GM21447 (cell line): ENCODE results near the gene APOL1.
"Not testable (repeated sequence)": the region's sequence is repeated elsewhere in the genome, so short reads cannot be mapped to it uniquely, and the experiment has no call there.

Experiments
- ATAC-seq: cut with Tn5 transposase; IDR thresholded peaks from one replicate; pipeline ENCODE4 v1.9.1; 2021; ENCODE audit not compliant: unreplicated experiment

APOL1 gene

DNA sequence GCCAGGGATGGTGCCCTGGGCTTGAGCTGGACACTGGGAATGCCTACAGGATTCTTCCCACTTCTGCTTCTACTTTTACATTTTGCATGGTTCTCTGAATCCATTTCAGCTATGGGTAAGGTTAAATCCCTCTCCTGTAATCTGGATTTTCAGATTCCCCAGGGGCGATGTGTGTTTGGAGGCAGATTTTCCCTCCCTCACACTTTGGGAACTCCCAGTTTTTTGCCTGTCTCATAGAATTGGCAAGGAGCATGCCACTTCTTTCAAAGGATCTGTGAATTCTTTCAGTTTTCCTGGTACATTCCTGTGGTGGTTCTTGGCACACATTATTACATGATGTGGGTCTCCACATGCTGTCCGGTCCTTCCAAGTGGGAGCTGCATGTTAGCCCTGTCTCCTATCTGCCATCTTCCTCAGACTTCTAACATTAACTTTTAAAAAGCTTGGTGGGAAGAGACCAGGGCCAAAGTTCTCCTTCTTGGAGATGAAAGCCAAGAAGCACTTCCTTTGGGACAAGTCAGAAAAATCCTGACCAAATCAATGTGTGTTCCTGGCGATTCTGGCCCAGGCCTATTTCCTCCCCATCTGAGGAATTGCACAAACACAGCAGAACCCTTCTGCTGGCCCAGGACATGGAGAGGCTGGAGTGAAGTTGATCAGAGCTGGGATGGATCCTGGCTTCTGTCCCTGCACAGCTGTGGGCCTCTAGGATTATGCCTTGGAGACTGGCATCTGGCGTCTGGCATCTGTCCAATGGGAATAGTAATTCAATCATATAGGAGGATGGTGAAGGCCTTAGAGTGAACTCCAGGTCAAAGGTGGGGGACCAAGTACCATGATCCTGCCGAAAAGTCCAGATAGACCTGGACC is 8.2 kb upstream of the APOL1 start:
- ATAC-seq = no peak

DNA sequence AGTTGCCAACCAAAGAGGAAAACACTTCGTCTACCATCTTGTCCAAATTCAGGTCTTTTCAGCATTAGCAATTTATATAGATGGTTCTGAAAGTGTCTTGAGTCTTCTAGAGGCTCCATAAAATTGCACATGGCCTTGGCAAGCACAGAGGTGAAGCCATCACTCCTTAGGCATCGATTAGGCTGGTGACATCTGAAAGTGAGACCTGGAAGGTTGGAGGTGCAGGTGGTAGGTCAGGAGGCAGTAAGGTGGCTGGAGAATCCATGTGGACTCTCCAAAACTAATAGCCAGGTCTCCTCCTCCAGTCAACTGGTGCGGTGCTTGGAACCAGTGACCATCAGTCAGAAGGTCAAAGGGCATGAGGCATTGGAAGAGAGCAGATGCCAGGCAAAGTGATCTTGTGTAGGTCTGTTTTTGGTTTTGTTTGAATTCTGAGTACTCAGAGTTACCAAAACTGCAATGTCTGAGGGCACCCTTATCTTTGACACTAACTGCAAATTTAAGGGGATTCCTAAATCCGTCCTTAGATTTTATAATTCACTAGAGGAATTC is 7.1 kb upstream of the APOL1 start:
- ATAC-seq = no peak

DNA sequence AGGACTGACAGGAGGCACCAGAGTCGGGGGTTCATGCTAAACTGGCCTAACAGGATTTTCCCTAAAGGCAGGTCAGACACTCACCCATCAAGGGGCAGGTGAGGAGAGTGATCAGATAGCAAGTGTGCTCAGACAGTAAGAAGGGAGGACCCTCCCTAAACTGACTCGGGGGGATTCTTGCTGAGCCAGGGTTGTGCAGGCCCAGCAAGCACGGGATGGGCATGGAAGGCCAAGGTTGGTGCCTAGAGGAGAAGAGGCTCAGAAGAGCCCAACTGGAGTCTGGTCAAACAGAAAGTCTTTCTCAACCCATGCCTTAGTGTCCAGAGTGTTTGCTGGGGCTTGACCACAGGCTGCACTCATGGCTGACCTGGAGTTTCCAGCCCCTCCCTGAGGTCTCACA is 6.2 kb upstream of the APOL1 start:
- no peak for ATAC-seq

DNA sequence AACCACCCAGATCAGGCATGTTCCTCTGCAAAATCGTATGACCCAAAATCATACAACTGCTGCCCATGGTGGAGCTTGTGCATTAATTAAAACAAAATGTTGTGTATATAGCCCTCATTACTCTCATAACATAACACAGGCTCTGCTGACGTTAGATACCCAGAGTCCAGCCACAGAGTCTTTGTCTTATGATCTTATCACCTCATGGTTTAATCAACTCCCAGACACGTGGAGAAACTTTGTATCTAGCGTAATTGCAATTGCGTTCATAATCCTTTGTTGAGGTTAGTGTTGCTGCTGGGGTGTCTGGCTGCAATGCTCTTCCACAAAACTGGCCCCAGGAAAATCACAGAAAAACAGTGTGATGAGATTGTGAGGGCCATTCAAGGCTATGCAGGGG is 5.0 kb upstream of the APOL1 start:
- no peak for ATAC-seq

DNA sequence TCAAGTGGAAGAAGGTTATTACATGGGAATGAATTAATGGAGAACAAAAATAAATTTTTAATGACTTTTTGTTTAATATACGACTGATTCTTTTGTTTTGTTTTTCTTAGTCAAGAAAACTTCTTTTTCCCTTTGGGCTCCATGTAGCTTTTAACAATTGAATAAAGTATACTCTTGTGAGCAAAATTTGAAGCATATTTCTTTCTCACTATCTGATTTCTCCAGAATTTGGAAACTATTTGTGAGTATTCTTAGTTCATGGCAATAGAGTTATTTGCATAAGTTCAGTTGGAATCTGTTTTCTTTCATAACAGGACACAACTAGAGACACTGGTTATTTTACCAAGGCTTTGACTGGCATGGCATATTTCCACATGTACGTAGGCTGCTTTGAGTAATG is 3.8 kb upstream of the APOL1 start:
- no peak for ATAC-seq

DNA sequence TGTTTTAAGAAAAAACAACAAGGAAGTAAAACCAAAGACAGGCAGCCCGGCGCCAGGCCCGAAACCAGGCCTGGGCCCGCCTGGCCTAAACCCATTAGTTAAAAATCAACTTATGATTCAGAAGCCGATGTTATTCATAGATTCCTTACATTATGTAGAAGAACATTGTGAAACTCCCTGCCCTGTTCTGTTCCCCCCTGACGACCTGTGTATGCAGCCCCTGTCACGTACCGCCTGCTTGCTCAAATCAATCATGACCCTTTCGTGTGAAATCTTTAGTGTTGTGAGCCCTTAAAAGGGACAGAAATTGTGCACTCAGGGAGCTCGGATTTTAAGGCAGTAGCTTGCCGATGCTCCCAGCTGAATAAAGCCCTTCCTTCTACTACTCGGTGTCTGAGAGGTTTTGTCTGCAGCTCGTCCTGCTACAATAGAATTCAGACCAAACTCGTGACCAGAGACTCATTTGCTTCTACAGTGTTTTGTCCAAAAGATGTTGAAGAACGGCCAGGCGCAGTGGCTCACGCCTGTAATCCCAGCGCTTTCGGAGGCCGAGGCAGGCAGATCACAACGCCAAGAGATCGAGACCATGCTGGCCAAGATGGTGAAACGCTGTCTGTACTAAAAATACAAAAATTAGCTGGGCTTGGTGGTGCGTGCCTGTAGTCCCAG is 2.5 kb upstream of the APOL1 start:
- ATAC-seq = not testable (repeated sequence)

DNA sequence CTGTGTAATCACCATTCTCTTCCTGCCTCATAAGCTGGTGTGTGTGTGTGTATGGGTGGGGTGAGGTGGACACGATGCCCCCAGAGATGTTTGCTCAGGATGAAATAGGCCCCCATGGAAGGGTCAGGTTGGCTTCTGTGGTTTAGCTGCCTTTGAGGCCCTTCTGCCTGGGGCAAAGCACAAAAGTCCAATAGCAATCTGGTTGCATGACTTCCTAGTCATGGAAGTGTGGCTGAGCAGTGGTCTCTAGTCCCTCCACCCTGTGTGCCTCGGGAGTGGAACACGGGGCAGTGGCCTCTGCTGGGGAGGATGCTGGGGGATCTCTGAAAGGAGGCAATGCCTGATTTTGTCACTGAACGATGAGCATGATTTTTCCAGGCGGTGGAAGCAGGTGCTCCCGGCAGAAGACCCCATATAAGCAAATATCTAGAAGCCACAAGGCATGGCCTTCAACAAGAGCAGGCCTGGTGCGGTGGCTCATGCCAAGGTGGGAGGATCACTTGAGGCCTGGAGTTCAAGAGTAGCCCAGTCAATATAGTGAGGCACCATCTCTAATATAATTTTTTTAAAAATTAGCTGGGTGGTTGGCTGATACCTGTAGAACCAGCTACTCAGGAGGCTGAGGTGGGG is 839 bp upstream of the APOL1 start:
- not testable (repeated sequence) for ATAC-seq

DNA sequence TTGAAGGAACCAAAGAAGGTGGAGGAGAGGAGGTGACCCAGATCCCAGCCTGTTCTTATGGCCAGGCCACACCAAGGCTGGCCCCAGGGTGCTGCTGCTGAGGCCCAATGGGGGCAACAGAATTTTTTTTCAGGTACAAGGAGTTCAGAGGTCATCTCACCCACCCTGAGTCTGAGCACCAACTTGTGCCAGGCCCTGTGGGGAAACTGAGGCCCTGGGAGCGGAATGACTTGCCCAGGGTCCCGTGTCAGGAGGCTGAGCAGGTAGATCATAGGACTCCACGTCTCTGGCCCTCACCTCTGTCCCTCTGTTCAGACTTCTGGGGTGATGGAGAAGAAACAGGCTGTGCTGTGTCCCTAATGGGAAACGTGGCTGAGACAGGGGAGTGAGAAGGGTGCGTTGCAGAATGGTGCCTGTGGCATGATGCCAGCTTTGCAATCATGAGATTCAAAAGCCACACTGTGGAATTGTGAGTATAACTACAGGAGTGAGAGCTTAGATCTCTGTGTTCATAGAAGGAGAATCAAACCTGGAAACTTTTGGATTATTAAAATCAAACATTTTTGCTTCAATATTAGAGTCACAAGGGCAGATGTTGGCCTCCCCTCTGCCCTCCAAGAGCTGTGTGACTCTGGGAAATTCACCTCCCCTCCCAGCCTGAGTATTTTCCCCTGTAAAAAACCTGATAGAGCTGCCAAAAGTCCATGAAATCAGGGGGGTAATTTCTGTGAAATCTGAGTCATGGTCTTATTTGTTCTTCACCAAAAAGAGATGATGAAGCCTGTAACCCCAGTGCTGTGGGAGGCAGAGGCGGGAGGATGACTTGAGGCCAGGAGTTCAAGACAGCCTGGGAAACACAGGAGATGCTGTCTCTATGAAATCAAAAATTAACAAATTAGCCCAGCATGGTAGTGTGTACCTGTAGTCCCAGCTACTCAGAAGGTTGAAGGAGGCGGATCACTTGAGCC is 874 bp downstream of the APOL1 start:
- ATAC-seq = peak; percentile 17

DNA sequence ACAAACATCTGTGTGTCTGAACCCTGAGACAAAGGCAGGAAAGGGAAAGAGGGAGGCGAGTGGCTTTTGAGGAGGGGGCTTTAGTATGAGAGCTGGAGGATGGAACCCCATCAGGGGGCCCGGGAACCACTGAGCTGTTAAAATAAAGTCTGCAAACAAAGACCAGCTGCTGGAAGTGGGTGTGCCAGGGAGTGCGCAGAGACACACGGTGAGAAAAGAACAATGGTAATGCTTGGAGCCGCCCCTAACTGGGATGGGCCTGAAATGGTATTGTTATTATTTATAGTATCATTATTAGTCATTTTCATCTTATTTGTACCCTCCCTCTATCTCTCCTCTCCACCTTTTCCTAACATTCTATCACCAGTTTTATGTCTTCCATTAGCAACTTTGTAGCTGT is 2.6 kb downstream of the APOL1 start:
- ATAC-seq = not testable (repeated sequence)

DNA sequence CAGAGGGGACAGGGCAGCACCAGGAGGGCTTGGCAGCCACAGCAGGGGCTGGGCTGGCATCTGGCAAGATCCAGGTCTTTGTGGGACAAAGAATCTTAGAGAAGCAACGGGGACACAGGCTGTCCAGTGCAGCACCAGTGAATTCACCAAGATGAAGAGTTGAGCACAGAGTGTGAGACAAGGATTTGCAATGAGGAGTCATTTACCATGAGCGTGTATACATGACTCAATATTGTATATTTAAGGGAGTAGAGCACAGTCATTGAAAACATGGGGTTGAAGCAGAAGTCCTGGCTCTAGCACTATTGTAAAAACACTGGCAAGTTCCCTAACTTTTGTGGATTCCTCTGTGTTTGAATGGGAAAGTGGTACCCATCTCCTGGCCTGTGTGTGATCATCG is 3.5 kb downstream of the APOL1 start:
- ATAC-seq = no peak

DNA sequence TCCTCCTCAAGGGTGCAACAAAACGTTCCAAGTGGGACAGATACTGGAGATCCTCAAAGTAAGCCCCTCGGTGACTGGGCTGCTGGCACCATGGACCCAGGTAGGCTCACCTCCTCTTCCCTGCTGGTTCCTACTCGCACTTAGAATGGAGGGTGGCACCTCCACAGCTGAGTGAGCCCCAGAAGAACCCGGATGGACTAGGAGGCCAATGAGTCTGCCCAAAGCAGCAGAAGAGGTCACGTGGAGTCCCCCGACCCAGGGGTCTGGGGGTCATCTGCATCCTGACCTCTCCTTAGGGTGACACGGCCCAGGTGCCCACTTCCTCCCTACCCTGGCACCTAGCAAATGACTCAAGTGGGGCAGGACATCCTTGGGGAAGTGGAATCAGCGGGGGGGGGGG is 4.4 kb downstream of the APOL1 start:
- ATAC-seq = no peak

DNA sequence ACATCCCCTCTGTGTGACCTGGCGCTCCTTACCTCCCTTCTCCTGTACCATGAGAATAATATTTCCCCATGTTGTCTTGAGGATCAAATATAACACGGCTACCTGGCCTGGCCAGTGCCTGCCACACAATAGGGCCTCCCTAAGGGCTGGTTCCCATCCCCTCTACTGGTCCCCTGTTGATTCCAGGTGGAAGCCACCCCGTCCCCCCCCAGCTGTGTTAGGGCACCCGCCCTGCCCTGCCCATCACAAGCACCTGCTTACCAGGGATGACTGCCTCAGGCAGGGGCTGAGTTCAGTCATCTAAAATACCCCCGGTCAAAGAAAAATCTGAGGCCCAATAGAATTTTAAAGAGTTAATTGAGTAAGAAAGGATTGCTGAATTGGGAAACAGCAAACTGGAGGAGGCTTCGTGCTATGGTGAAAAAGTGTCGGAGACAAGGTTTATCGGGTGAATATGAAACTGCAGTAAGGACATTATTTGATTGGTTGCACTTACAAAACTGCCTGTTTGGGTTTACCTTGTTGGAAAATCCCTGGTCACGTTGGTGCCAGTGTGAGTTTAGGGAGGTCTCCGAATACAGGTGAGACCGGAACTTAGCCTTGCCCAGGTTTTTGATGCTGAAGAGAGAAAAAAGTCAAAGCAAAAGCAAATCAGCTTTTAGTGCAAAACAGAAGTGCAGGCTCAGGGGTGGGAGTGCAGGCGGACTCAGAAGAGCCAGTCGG is 5.2 kb downstream of the APOL1 start:
- no peak for ATAC-seq

DNA sequence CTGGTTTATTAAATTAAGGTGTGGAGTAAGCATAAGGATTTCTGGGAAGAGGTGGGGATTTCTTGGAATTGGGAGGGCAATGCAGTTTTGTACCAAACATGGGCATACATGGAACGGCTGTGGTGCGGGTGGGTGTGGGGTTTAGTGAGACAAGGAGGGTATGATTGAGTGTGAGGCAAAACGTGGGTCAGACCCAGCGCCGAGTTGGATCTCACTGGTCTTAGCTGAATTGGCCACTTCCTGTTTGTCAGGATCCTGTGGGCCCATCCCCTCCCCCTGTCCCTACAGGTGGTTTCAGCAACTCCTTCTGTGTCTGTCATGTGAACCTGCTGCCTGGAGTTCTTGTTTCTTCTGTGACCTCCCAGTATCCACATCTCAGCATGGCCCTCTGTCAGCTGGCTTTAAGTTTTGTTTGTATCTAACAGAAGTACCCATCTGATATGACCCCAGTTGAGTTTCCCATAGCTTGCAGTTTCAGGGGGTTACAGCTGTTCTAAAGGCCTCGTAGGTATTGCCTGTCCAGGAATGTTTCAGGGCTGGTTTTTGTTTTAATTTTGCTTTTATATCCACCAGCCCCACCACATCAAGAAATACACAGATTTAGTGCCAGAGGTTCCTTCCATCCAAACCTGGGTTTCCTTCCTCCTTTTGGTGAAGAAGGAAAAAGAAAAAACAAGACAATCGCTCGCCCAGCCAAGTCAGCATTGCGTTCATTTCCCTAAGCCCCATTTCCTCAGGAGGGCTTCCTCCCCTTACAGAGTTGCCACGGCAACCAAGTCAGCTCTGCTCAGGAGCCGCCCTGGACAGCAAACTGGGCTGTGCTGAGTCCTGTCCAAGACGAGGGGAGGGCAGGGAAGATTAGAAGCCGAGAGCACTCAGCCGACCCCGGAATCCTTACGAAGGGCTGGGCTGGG is 6.0 kb downstream of the APOL1 start:
- no peak for ATAC-seq

DNA sequence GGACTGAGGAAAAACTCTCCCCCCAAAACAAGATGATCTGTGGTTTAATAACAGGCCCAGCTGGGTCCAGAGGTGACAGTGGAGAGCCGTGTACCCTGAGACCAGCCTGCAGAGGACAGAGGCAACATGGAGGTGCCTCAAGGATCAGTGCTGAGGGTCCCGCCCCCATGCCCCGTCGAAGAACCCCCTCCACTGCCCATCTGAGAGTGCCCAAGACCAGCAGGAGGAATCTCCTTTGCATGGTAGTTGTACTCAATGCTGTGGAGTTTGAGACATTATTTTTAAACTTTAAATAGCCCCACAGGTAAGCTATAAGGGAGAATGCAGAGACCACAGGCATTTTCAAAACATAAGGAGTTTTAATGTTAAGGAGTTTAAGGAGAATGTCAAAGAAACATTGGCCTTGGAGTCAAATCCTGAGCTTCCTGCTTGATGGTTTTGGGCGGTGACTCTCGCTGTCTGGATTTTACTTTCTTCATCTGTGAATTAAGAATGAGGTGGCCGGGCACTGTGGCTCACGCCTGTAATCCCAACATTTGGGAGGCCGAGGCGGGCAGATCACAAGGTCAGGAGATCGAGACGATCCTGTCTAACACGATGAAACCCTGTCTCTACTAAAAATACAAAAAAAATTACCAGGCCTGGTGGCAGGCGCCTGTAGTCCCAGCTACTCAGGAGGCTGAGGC is 6.8 kb downstream of the APOL1 start:
- ATAC-seq = no peak

DNA sequence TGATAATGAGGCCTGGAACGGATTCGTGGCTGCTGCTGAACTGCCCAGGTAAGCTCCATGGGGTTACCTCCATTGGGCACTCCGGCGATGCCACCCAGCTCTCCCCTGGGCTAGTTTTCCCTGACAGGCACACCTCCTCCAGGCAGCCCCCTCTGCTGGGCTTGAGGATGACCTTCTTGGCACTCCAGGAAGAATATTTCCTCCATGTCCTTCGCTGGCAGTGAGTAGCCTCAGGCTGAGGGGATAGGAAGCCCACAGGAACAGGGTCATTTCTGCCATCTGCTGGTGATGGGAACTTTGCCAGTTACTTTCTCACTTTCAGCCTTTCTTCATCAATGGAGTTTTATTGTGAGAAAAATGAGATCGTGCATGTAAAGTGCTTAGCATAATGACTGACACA is 8.7 kb downstream of the APOL1 start:
- not testable (repeated sequence) for ATAC-seq

DNA sequence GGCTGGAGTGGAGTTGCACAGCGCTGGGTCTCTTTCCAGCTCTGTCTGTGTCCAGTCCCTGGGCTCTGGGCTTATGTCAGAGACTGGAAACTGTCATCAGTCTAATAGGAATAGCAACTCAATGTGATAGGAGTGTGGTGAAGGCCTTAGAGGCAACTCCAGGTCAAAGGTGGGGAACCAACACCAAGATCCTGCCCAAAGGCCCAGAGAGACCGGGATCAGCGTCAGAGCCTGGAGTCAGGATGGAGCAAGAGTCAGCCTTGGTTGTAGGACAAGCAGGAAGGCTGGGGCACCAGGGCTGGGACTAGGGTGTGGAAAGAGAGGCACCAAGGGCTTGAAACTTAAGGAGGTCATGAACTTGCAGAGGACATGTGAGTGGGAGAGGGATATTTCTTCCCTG is 9.4 kb downstream of the APOL1 start:
- not testable (repeated sequence) for ATAC-seq

DNA sequence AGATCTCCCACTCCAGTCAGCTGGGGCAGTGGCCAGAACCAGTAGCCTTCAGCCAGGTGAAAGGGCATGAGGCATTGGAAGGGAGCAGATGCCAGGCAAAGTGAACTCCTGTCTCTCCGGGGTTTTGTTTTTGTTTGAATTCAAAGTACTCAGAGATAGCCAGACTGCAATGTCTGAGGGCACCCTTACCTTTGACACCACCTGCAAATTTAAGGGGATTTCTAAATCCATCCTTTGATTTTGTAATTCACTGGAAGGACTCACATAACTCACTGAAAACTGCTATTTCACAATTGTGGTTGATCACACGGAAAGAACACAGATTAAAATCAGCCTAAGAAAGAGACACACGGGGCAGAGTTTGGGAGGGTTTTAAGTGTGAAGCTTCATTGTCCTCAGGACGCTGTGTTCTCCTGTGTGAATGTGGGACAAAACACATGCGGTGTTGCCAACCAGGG is 10.3 kb downstream of the APOL1 start:
- ATAC-seq = not testable (repeated sequence)
